GM19328 (cell line): ENCODE data around the gene HERC2.
A peak's percentile ranks its signal among the peaks of the same experiment; 100 is the strongest.
"Not testable (repeated sequence)": the region's sequence is repeated elsewhere in the genome, so short reads cannot be mapped to it uniquely, and the experiment has no call there.

Experiments
- ATAC-seq: cut with Tn5 transposase; IDR thresholded peaks from one replicate; pipeline ENCODE4 v1.9.1; 2021; ENCODE audit warnings: mild to moderate bottlenecking, moderate library complexity; ENCODE audit not compliant: unreplicated experiment

HERC2 gene

GRCh38 chr15:28182731-28183130, 139.2 kb downstream of the HERC2 start:
- ATAC-seq = no peak

- ATAC-seq = no peak
Observed at GRCh38 chr15:28182216-28182615, 139.8 kb downstream of the HERC2 start.

DNA sequence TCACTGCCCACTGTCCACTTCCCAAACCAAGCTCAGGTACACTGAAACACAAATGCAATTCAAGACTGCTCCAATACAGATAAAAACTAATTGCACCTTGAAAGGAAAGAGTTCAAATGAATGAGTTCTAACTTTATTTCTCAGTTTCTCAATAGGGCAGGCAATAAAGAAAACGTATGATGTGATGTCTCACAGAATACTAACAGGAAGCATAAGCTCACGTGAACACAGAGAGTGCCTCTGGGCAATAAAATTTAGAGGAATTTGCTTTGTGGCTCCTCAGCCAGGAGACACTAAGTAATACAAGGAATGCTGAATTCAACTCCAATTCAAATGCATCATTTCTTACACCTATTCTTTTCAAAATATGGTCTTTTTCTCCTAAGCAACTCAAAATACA, 140.6 kb downstream of the HERC2 start:
- no peak for ATAC-seq

- ATAC-seq = no peak
Observed at GRCh38 chr15:28179270-28179669, 142.7 kb downstream of the HERC2 start.

DNA sequence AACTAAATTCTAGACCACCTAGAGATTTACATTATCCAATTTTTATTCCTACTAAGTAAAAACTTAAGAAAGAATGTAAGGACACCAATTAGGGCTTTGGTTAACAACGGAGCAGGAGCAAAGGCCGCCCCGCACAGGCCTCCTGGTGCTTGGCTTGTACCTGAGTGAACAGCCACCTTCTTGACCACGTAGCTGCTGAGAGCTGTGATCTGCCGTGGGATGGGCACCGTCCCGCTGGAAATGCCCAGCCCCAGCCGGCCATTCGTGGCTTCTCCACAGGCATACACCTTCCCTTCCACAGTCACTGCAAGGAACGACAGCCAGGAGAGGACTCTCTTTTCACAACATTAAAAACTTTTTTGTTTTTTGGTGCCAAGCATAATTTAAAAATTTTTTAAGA, 143.3 kb downstream of the HERC2 start:
- no peak for ATAC-seq

DNA sequence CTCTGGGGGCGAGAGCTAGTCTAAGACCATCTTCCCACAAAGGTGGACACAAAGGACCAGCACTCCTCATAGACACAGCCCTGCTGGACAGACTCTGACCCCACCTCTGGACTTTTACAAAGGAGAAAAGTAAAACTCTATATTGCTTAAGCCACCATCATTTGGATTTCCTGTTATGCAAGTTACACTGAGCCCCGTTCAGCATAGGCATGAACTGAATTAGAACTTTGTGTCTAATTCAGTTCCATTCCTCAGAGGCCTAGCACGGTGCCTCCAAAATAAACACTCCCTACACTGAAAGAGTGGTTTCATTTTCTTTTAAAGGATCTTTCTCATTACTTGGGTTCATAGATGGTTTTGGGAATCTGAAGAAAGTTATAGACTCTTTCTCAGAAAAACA, 143.7 kb downstream of the HERC2 start:
- ATAC-seq = no peak

DNA sequence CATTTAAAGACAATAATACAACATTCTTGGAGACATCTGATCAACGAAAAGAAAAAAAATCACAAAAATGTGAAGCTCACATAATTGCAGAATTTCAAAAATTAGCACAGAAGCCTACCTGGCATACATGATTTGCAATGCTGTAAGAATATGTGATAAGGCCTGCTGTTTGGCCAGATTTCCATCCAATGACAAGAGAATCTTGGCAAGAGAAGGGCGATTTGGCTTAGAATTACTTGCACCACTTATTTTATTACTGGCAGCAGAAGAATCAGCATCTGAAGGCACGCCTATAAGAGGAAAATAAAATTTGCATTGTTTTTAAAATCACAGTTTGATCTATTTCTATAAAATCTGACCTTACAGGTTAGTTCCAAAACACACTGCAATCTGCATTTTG, 152.6 kb downstream of the HERC2 start:
- no peak for ATAC-seq

- not testable (repeated sequence) for ATAC-seq
Observed at GRCh38 chr15:28168405-28169121, 153.4 kb downstream of the HERC2 start.

DNA sequence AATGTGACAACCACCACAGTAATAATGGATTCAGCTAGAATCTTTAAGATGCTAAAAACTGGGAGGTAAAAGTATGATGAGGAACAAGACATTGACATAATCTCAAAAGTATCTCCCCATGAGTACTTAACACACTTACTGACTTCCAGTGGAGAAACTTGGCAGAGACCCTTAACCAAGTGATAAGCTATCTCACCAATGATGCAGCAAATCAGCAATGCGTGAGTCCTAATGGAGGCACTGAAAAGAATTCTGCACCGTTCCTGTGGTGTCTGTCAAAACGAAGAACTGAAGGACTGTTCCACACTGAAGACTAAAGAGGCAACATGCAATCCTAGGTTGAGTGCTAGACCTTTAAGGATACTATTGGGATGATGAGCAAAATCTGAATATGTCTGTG, 154.9 kb downstream of the HERC2 start:
- no peak for ATAC-seq

GRCh38 chr15:28165791-28166190, 156.2 kb downstream of the HERC2 start:
- no peak for ATAC-seq

DNA sequence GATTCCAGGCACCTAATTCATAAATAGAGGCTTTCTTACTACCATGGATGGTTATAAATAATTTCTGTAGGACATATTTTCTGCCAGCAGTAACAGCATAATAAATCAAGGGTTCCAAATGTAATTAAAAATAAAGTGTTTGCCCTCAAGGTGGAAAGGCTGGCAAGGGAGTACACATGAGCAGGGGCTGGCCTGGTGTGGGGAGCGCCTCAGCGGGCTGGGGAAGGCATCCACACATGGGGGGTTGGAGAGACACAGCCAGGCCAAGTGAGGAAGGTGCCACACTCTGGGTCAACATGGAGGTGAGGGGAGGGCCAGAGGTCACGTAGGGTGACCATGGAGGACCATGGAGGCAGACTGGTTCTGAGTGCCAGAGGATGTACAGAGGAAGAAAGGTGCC, 157.1 kb downstream of the HERC2 start:
- no peak for ATAC-seq

DNA sequence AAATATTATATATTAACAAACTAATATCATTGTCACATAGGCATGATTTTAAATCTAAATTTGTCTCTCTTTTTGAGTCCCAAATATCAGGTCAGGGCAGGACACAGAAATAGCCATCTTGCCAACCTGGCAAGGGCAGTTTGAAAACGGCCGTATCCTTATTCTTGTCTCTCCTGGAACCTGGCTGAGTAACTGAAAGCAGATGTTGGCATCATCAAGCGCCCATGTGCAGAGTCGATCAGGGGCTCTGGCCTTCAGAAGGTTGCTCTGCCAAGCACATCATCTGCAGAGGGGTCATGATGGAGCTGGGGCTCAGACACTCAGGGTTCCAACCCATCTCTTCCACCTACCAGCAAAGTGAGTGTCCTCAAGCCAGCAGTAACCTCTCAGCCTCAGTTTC, 167.7 kb downstream of the HERC2 start:
- no peak for ATAC-seq

GRCh38 chr15:28153492-28154119, 168.4 kb downstream of the HERC2 start:
- no peak for ATAC-seq

GRCh38 chr15:28152538-28152923, 169.4 kb downstream of the HERC2 start:
- ATAC-seq = not testable (repeated sequence)

- ATAC-seq = not testable (repeated sequence)
Observed at GRCh38 chr15:28151864-28152537, 170.0 kb downstream of the HERC2 start.

- no peak for ATAC-seq
Observed at GRCh38 chr15:28147801-28148200, 174.2 kb downstream of the HERC2 start.

DNA sequence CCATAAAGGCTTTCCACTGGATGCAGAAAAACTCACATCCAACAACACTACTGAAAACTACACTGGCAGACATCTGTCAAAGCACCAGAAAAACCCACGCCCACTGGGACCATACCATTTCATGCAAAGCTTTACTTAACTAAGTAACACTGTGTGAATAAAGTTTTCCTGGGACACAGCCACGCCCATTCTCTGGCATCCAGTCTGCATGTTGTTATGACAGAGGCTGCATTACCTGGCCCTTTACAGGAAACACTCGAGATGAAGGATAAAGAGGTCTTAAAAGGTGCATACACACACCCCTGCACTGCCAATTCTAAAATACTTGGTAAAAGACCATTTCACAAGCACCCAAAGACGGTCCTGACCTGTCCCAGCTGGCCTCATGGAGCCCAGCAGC, 176.6 kb downstream of the HERC2 start:
- ATAC-seq = not testable (repeated sequence)

DNA sequence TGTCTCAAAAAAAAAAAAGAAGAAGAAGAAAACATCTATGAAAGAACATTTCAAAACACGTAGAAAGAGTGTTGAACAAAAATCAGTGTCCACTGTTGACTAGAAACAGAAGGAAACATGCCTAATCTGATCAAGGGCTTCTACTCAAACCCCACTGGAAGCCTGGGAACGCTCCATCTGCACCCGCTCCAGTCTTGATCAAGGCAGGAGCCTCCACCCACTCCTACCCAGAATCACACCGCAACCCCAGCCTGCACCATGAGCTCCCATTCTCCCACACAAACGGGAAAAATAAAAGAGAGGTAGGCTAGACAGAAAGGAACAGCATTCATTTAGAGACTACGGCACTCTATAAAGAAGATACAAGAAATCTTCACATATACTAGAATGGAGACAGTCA, 181.9 kb downstream of the HERC2 start:
- ATAC-seq = no peak

- not testable (repeated sequence) for ATAC-seq
Observed at GRCh38 chr15:28137408-28138039, 184.5 kb downstream of the HERC2 start.

DNA sequence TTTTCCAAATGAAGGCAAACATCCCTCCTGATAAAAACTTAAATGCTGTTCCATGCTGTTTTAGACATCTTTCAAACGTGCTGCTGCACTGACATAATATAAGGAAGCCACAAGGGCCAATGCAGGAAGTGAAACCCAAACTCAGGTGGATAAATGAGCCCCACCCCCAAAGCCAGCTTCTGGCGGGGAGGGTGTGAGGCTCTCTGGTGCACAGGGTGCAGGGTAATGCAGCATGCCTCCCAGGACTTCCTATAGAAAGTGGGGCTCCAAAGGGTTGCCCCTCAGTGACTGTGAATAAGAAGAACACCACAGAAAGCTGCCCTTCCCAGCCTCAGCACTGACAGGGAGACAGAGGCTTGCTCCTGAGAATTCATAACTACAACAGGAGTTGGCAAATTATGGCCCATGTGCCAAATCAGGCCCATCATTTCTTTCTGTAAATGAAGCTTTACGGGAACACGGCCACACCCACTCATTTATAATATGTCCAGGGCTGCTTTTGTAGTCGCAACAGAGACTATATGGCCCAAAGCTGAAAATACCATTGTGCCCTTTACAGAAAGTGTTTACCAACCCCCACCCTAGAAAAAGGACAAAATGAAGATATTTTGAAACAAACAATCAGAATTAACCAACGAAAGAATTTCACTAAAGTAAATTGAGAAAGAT, 185.6 kb downstream of the HERC2 start:
- ATAC-seq = peak; percentile 90

- no peak for ATAC-seq
Observed at GRCh38 chr15:28133281-28133680, 188.7 kb downstream of the HERC2 start.
